Measurements from ENCODE around the gene FNDC3B.

- TF ChIP-seq CTCF (IDR thresholded peaks at IDR 0.05) (no peak), POLR2A (IDR thresholded peaks at IDR 0.05) (no peak)
These were observed 252.3 kb downstream of the FNDC3B start for GRCh38 chr3:172291650-172292049.

Data from testis (tissue), 2 donors.